ENCODE results near the gene IQSEC1. TPM values are rescaled to one million over a fixed set of nuclear protein-coding genes. Genes with fewer than 3 reads are reported as not detected.

IQSEC1 gene
- total RNA-seq, 1 experiment from 2014 or later: 28.1 TPM

GRCh38 chr3:12961007-12961696, 112.1 kb downstream of the IQSEC1 start:
- ATAC-seq: no peak
- H3K27me3 ChIP-seq (ENCODE audit: insufficient read depth, low read length): no peaks in the 10 kb centered on the region
- no peak overlapping the region for H3K27ac ChIP-seq (ENCODE audit: low read depth, low read length)
- no peak overlapping the region for H2AFZ ChIP-seq (ENCODE audit: low read depth, low read length, poor library complexity, severe bottlenecking)
- peaks cover 53% of the 10 kb centered on the region; the same call in 1 of the 2 replicates for H3K79me2 ChIP-seq (ENCODE audit: insufficient read depth, low read length)
- no peak for TF ChIP-seq EGR1 (IDR thresholded peaks at IDR 0.05; ENCODE audit: low read depth)
- no peak for TF ChIP-seq JUND (IDR thresholded peaks at IDR 0.05)
- TF ChIP-seq POLR2AphosphoS5 (IDR thresholded peaks at IDR 0.05; ENCODE audit: low read depth, low read length): no peak
- no peak for TF ChIP-seq CTCF (IDR thresholded peaks at IDR 0.05 in 2 of 3, conservative IDR thresholded peaks at IDR 0.05 in 1 of 3; ENCODE audit: borderline replicate concordance in 1 of 3, insufficient read depth in 1 of 3, low read depth in 2 of 3, low read length in 2 of 3)
- TF ChIP-seq ZBTB33 (IDR thresholded peaks at IDR 0.05; ENCODE audit: extremely low read depth, insufficient replicate concordance, low read length): no peak
- TF ChIP-seq SIN3A (IDR thresholded peaks at IDR 0.05; ENCODE audit: low read depth): no peak
- no peak for TF ChIP-seq CEBPB (IDR thresholded peaks at IDR 0.05; ENCODE audit: low read depth)
- TF ChIP-seq EZH2phosphoT487 (IDR thresholded peaks at IDR 0.05; ENCODE audit: borderline replicate concordance): no peak
- TF ChIP-seq SP1 (IDR thresholded peaks at IDR 0.05; ENCODE audit: low read depth): no peak
- TF ChIP-seq, protein P1, sequence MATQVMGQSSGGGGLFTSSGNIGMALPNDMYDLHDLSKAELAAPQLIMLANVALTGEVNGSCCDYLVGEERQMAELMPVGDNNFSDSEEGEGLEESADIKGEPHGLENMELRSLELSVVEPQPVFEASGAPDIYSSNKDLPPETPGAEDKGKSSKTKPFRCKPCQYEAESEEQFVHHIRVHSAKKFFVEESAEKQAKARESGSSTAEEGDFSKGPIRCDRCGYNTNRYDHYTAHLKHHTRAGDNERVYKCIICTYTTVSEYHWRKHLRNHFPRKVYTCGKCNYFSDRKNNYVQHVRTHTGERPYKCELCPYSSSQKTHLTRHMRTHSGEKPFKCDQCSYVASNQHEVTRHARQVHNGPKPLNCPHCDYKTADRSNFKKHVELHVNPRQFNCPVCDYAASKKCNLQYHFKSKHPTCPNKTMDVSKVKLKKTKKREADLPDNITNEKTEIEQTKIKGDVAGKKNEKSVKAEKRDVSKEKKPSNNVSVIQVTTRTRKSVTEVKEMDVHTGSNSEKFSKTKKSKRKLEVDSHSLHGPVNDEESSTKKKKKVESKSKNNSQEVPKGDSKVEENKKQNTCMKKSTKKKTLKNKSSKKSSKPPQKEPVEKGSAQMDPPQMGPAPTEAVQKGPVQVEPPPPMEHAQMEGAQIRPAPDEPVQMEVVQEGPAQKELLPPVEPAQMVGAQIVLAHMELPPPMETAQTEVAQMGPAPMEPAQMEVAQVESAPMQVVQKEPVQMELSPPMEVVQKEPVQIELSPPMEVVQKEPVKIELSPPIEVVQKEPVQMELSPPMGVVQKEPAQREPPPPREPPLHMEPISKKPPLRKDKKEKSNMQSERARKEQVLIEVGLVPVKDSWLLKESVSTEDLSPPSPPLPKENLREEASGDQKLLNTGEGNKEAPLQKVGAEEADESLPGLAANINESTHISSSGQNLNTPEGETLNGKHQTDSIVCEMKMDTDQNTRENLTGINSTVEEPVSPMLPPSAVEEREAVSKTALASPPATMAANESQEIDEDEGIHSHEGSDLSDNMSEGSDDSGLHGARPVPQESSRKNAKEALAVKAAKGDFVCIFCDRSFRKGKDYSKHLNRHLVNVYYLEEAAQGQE (IDR thresholded peaks at IDR 0.05; ENCODE audit: low read depth): no peak
- H3K4me1 ChIP-seq (ENCODE audit: control insufficient read depth in 1 of 2, insufficient read depth in 2 of 2, low read length in 2 of 2): peaks cover 0 to under 1% of the 10 kb centered on the region in 2 experiments; a peak in 3 of 4 replicates
- H3K9ac ChIP-seq (ENCODE audit: low read length): no peak overlapping the region
- intact Hi-C loops (cut with micrococcal nuclease): no loop called here
- H3K9me2 ChIP-seq (ENCODE audit: insufficient read depth): no peaks in the 10 kb centered on the region
- H3K36me3 ChIP-seq (ENCODE audit: control insufficient read depth in 1 of 2, insufficient read depth in 2 of 2, low read length in 2 of 2): no peaks in the 10 kb centered on the region
- RAD21 ChIA-PET (ENCODE audit: low non-redundant PET in 1 of 2, low total read pairs in 2 of 2, uncharacterized antibody in 2 of 2, unreplicated experiment in 2 of 2): no interaction called here
- no peaks in the 10 kb centered on the region for H4K20me1 ChIP-seq (ENCODE audit: insufficient read depth)
- CTCF ChIA-PET: no interaction called here
- no TSS peak for BruUV-seq (replicated peaks)
- DNase-seq (ENCODE audit: low read depth, low spot score): no peak
- H3K9me3 ChIP-seq (ENCODE audit: control insufficient read depth in 1 of 2, insufficient read depth in 1 of 2, low read depth in 1 of 2, low read length in 2 of 2): no peaks in the 10 kb centered on the region
- no peak overlapping the region for H3K4me3 ChIP-seq (replicated peaks in 1 of 2; ENCODE audit: low read depth in 1 of 2, low read length in 2 of 2)
- POLR2A ChIA-PET: no interaction called here
- H3K4me2 ChIP-seq (ENCODE audit: low read length): no peak overlapping the region
